Mesenchymal stem cell (in vitro differentiated cells and primary cell): ENCODE measurements around the gene PTCRA.

Experiments used
- DNase-seq: peaks from one replicate; pipeline ENCODE4 v3.0.0-alpha.2; 2013
- H2AFZ ChIP-seq: one replicate; pipeline ENCODE4 v1.6.1; 2013; ENCODE audit warnings: low read depth, mild to moderate bottlenecking, control low read depth, inconsistent platforms, low read length, moderate library complexity
- H2AK5ac ChIP-seq: 2 replicates; pipeline ENCODE4 v1.6.1; 2013; ENCODE audit warnings: low read length, moderate library complexity, mild to moderate bottlenecking, inconsistent platforms; ENCODE audit not compliant: severe bottlenecking
- H2BK120ac ChIP-seq: one replicate; pipeline ENCODE4 v1.6.1; 2013; ENCODE audit warnings: low read depth, mild to moderate bottlenecking, inconsistent platforms, low read length, moderate library complexity
- H2BK12ac ChIP-seq, 2 experiments: one replicate each; pipeline ENCODE4 v1.6.1; 2013; ENCODE audit warnings: inconsistent platforms in 2 of 2, low read length in 2 of 2, mild to moderate bottlenecking in 2 of 2, moderate library complexity in 2 of 2, control low read depth in 1 of 2
- H2BK15ac ChIP-seq: one replicate; pipeline ENCODE4 v1.6.1; 2013; ENCODE audit warnings: mild to moderate bottlenecking, low read depth, inconsistent platforms; ENCODE audit not compliant: poor library complexity, severe bottlenecking
- H2BK5ac ChIP-seq: 2 replicates; pipeline ENCODE4 v1.6.1; 2013; ENCODE audit warnings: low read depth, mild to moderate bottlenecking, low read length, control low read depth, inconsistent platforms; ENCODE audit not compliant: poor library complexity, severe bottlenecking
- H3K14ac ChIP-seq, 2 experiments: one replicate each; pipeline ENCODE4 v1.6.1; 2013; ENCODE audit warnings: inconsistent platforms in 2 of 2, low read length in 2 of 2, control low read depth in 1 of 2, mild to moderate bottlenecking in 1 of 2, moderate library complexity in 1 of 2
- H3K18ac ChIP-seq, 2 experiments: one replicate each; pipeline ENCODE4 v1.6.1; 2013; ENCODE audit warnings: inconsistent platforms in 2 of 2, low read length in 2 of 2, control low read depth in 1 of 2, low read depth in 1 of 2, mild to moderate bottlenecking in 1 of 2
- H3K23ac ChIP-seq, 2 experiments: one replicate each; pipeline ENCODE4 v1.6.1; 2013; ENCODE audit warnings: inconsistent platforms in 2 of 2, low read length in 2 of 2, mild to moderate bottlenecking in 2 of 2, moderate library complexity in 2 of 2, control low read depth in 1 of 2
- H3K27ac ChIP-seq: 2 replicates; pipeline ENCODE4 v1.5.1; 2013; ENCODE audit warnings: mild to moderate bottlenecking, moderate library complexity, low read length, control low read depth, inconsistent platforms; ENCODE audit not compliant: poor library complexity, severe bottlenecking
- H3K27me3 ChIP-seq, 2 experiments: 2 replicates each; pipeline versions ENCODE4 v1.6.1 to v1.7.0; 2013; ENCODE audit warnings: low read length in 2 of 2, mild to moderate bottlenecking in 2 of 2, moderate library complexity in 2 of 2, control low read depth in 1 of 2, inconsistent platforms in 1 of 2; ENCODE audit not compliant: control insufficient read depth in 1 of 2, insufficient read depth in 1 of 2
- H3K36me3 ChIP-seq, 2 experiments: 2 replicates each; pipeline versions ENCODE4 v1.6.1 to v1.7.0; 2013; ENCODE audit warnings: low read length in 2 of 2, control low read depth in 1 of 2, inconsistent platforms in 1 of 2, low read depth in 1 of 2, mild to moderate bottlenecking in 1 of 2; ENCODE audit not compliant: insufficient read depth in 2 of 2, control insufficient read depth in 1 of 2
- H3K4ac ChIP-seq, 2 experiments: one replicate each; pipeline ENCODE4 v1.6.1; 2013; ENCODE audit warnings: inconsistent platforms in 2 of 2, low read length in 2 of 2, mild to moderate bottlenecking in 2 of 2, moderate library complexity in 2 of 2, control low read depth in 1 of 2, low read depth in 1 of 2
- H3K4me1 ChIP-seq: 2 replicates; pipeline ENCODE4 v1.6.1; 2013; ENCODE audit warnings: low read depth, low read length, control low read depth; ENCODE audit not compliant: control insufficient read depth, insufficient read depth
- H3K4me2 ChIP-seq: 2 replicates; pipeline ENCODE4 v1.6.1; 2013; ENCODE audit warnings: low read length, mild to moderate bottlenecking, inconsistent platforms; ENCODE audit not compliant: poor library complexity, severe bottlenecking
- H3K4me3 ChIP-seq, 2 experiments: 2 replicates each; pipeline versions ENCODE4 v1.5.1 to v1.7.0; 2013; ENCODE audit warnings: low read length in 2 of 2, mild to moderate bottlenecking in 2 of 2, control low read depth in 1 of 2, low read depth in 1 of 2; ENCODE audit not compliant: insufficient read depth in 1 of 2
- H3K79me1 ChIP-seq: replicated peaks from 2 replicates; pipeline ENCODE4 v1.6.1; 2013; ENCODE audit warnings: mild to moderate bottlenecking, control low read depth, low read length, inconsistent platforms; ENCODE audit not compliant: poor library complexity, severe bottlenecking
- H3K9ac ChIP-seq: 2 replicates; pipeline ENCODE4 v1.7.0; 2013; ENCODE audit warnings: mild to moderate bottlenecking, low read length, moderate library complexity
- H3K9me3 ChIP-seq: 2 replicates; pipeline ENCODE4 v1.7.0; 2013; ENCODE audit warnings: mild to moderate bottlenecking, low read length; ENCODE audit not compliant: control insufficient read depth
- H4K8ac ChIP-seq: one replicate; pipeline ENCODE4 v1.6.1; 2013; ENCODE audit warnings: inconsistent platforms, mild to moderate bottlenecking, low read length, moderate library complexity
- H4K91ac ChIP-seq: one replicate; pipeline ENCODE4 v1.6.1; 2013; ENCODE audit warnings: mild to moderate bottlenecking, low read length, inconsistent platforms
- WGBS: methylation state at CpG from one replicate; pipeline ENCODE4 v1.1.7; 2013; ENCODE audit warnings: mixed read lengths; 5-methylcytosine and 5-hydroxymethylcytosine counted together

PTCRA gene

DNA sequence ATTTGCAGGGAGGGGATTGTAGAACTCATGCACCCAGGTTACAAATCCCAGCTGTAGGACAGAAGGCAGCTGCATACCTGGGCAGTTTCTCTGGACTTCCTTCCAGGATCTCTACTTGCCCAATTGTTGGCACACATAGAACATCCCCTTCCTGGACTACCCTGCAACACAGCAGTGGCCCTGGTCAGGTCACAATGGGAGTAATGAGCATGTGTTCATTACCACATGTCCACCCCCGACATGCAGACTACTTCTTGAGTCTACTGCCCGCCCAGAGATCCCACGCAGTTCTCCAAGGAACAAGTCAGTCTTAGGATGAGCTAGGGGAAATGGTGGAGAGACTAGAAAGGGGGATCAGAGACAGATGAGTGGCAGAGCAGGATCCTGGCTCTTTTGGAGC, 58.1 kb downstream of the PTCRA start:
- Histone ChIP-seq H2AFZ (no peak overlapping the region), H3K4me3 (no peak overlapping the region), H2BK15ac (no peak overlapping the region), H3K79me1 (peaks cover 20% of the 10 kb centered on the region), H3K23ac (no peak overlapping the region), H4K91ac (no peak overlapping the region), H3K9me3 (no peaks in the 10 kb centered on the region), H2BK120ac (no peak overlapping the region), H3K9ac (no peak overlapping the region), H3K4ac (no peak overlapping the region), H3K27ac (no peak overlapping the region), H3K4me2 (no peak overlapping the region), H3K36me3 (peaks cover 15 to 18% of the 10 kb centered on the region in 2 experiments), H2BK5ac (no peak overlapping the region), H4K8ac (no peak overlapping the region), H2BK12ac (no peak overlapping the region), H2AK5ac (no peak overlapping the region), H3K4me1 (peaks cover 13% of the 10 kb centered on the region), H3K27me3 (no peaks in the 10 kb centered on the region), H3K18ac (no peak overlapping the region), H3K14ac (no peak overlapping the region)
- no peak for DNase-seq
- 97% methylated on average over 3 of the region's 3 CpGs for WGBS

- WGBS: 100% methylated on average over 5 of the region's 5 CpGs
- no peak overlapping the region for H3K4ac ChIP-seq
- no peak overlapping the region for H2BK5ac ChIP-seq
- H3K18ac ChIP-seq: no peak overlapping the region
- H3K27me3 ChIP-seq: no peaks in the 10 kb centered on the region
- H3K14ac ChIP-seq: no peak overlapping the region
- DNase-seq: no peak
- H2AFZ ChIP-seq: no peak overlapping the region
- no peak overlapping the region for H2BK15ac ChIP-seq
- no peak overlapping the region for H4K8ac ChIP-seq
- H3K23ac ChIP-seq: no peak overlapping the region
- no peaks in the 10 kb centered on the region for H3K9me3 ChIP-seq
- H3K4me1 ChIP-seq: peaks cover 15% of the 10 kb centered on the region
- H3K27ac ChIP-seq: no peak overlapping the region
- no peak overlapping the region for H3K9ac ChIP-seq
- no peak overlapping the region for H4K91ac ChIP-seq
- H2AK5ac ChIP-seq: no peak overlapping the region
- H3K4me3 ChIP-seq: no peak overlapping the region
- peaks cover 8 to 9% of the 10 kb centered on the region in 2 experiments for H3K36me3 ChIP-seq
- H2BK120ac ChIP-seq: no peak overlapping the region
- H2BK12ac ChIP-seq: no peak overlapping the region
- peaks cover 13% of the 10 kb centered on the region for H3K79me1 ChIP-seq
- no peak overlapping the region for H3K4me2 ChIP-seq
These were observed 59.2 kb downstream of the PTCRA start for GRCh38 chr6:42974919-42975505.
